LNCAP (cell line): ENCODE measurements around the gene GNAQ.
A peak's percentile ranks its signal among the peaks of the same experiment; 100 is the strongest.

Experiments used
- TF ChIP-seq, protein P1 (sequence below): fragments of 450-650 bp; IDR thresholded peaks from 2 replicates; pipeline ENCODE4 v1.5.1; 2017; ENCODE audit warnings: mild to moderate bottlenecking

The GNAQ gene

DNA sequence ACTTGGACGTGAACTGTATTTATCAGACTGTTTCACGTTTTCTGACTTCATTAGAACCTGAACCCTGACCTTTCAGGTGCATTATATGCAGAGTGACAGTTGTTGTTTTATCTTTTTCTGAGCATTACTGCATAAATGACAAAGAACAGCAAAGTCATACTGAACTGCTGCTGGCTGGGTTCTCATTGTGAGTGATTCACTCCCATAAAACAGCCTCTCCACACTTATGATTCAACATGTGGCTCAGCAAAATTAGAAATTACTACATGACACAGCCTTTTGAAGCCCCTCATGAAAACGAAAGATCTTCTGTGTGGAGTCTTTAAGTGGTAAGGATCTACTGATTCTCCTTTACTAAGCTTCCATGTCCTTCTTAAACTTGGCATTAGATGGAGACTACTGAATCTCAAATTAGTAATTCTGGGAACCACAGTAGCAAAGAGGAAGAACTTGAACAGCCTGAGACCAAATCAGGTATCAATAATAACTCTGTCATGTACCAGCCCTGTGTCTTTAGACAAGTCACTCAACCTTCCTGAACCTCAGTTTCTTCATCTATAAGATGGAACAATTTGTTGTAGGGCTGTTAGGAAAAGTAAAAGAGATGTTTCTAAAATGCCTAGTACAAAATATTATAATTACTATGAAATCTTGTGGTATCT lies 211.2 kb downstream of the GNAQ start:
- TF ChIP-seq, protein P1, sequence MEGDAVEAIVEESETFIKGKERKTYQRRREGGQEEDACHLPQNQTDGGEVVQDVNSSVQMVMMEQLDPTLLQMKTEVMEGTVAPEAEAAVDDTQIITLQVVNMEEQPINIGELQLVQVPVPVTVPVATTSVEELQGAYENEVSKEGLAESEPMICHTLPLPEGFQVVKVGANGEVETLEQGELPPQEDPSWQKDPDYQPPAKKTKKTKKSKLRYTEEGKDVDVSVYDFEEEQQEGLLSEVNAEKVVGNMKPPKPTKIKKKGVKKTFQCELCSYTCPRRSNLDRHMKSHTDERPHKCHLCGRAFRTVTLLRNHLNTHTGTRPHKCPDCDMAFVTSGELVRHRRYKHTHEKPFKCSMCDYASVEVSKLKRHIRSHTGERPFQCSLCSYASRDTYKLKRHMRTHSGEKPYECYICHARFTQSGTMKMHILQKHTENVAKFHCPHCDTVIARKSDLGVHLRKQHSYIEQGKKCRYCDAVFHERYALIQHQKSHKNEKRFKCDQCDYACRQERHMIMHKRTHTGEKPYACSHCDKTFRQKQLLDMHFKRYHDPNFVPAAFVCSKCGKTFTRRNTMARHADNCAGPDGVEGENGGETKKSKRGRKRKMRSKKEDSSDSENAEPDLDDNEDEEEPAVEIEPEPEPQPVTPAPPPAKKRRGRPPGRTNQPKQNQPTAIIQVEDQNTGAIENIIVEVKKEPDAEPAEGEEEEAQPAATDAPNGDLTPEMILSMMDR, result no peak

DNA sequence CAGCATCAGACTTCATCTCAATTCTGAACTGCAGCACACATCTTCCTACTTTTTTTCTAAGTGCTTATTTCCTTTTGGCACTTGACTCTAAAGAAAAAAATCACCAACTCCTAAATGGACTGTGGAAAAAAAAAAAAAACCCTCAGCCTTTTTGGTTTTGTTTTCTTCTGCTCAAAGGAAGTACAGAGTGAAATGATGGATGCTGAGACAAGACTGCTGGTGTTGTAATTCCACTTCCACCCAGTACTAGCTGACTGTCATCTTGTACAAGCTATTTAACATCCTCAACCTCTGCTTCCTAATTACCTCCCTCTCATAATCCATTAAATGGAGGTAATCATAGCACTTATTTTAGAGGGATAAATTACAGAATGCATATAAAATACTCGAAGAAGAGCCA lies 212.0 kb downstream of the GNAQ start:
- TF ChIP-seq, protein P1, result no peak

DNA sequence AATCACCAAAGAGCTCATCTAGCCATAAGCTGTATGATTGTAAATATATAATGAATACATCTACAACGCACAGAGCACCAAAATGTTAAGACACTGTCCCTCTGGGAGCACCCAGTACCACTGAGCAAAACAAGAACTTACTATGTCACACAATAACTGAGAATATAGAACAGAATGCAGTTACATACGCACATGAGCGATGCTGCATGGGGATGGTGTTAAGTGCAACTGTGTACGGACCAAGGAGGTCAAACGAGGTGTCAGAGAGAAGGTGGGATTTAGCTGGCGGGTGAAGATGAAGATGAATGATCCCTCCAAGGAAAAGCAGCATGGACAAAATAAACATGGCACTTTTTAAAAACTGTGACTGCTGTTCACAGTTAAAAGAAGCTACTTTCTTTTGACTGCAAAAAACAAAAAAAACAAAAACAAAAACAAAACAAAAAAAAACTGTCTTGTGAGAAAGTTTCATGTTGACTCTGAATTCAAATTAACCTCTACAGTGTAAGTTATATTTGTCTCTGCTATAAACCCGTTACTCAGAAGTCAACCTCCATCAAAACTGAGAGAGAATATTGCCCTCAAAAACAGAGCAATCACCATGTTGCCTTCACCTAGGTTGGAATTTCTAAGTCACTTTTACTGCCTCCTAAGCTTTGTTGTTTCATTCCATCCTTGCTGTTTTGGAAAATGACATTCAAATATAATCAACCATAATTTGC lies 213.9 kb downstream of the GNAQ start:
- TF ChIP-seq, protein P1, result no peak

DNA sequence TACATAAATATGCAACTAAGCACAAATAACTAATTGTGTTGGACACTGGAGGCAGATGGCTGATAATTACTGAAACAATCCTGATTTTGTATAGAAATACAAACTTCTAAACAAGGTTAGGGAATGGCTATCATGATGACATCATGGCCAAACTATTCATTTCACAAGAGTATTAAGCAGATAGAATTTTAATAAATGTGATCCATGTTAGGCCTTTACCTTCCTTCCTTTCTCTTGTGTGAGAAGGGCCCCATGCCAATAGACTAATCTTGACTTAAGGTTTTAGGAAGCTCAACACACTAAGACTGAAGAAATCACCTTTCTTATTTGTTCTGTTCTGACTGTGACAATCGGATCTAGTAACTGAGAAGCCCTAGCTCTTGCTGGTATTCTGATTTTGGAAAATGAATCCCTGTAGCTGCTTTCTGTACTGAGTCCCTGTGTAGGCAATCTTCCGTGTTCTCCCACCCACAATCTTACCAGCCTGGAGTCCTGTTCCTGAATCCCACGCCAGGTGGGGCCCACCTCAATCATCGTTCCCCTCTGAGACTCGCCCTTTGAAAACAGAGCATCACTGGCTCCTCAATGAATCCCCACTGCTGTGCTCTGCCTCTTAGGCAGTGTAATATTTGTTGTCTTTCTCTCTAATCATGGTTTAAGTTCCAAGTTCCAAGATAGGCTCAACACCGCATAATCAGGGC lies 214.8 kb downstream of the GNAQ start:
- TF ChIP-seq, protein P1, result no peak

DNA sequence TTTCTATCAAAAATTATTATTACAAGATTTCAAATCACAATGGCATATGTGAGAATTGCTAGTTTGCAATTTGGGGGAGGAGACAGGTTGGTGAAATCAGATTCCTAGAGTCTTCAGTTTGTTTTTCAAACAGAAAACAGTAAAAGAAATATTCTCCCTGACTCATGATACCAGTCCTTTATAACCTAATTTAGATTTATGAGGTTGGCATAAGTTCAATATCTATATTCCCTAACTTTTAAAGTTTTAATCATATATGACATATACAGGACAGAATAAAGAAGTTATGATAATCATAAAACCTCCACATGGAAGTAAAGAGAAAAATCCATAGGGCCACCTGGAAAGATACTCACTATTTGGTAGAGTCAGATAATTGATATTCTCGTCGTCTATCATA lies 216.4 kb downstream of the GNAQ start:
- TF ChIP-seq, protein P1, result no peak

DNA sequence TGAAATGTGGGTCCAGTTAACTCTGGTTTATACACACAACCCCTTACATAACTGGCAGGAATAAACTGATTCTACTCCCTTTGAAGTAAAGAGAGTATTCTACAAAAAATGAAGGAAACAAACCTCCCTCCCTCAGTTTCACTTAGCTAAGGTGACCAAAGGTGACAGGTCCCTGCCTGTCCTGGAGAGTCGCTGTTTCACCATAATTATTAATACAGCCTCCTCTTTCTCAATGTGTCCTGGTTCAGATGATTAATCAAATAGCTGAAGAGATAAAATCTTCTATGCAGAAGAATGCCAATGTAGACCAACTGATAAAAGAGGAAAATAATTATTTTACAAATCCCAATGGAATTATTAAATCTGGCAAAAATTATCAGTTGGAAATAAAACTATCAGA lies 219.8 kb downstream of the GNAQ start:
- TF ChIP-seq, protein P1, result 0 out of 2 replicates have a peak, but pooled peaks have one; percentile 15

DNA sequence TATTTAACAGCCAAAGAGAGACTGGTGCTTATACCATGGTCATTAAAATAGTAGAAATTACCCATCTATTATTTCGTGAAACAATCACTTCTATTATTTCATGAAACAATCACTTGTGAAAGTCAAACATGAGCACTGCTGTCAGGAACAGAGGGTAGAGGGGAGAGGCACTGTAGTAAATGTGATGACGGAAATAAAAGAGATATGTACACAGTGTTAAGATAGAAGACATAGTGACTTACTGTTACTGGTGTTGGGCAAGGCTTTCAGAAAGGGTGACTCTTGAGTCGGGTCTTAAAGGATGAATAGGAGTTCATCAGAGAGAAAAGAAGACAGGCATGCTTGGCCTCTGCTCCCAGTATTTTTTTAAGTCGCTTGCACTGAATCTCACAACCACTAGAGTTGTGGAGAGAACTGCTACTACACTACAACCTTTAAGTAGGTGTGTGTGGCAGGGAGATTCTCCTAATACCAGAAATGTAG lies 220.9 kb downstream of the GNAQ start:
- TF ChIP-seq, protein P1, result no peak
